GM11168 (cell line): ENCODE measurements around the gene CYSRT1.

Experiments used
- in situ Hi-C: fragments of 300-500 bp; cut with MboI; formaldehyde crosslinking; loops from one replicate; pipeline ENCODE4 v1.12.0; 2022; ENCODE audit warnings: low sequenced_read_pairs; ENCODE audit not compliant: unreplicated experiment

CYSRT1 gene

GRCh38 chr9:137205126-137206069 is 19.6 kb upstream of the CYSRT1 start, which contains the start of the genes NDOR1 and TMEM203:
Gene NDOR1, plus strand, starts transcription at chr9:137205700. Its CDS starts 78 bp downstream, at chr9:137205778.
Gene TMEM203, minus strand, starts transcription at chr9:137205648. Its CDS starts 234 bp downstream, at chr9:137205414.
- in situ Hi-C loops = no loop called here

GRCh38 chr9:137206602-137207001 is 18.4 kb upstream of the CYSRT1 start:
- in situ Hi-C loops = no loop called here

- in situ Hi-C loops = no loop called here
Observed at GRCh38 chr9:137211532-137211931, 13.4 kb upstream of the CYSRT1 start.

GRCh38 chr9:137212520-137212919 is 12.5 kb upstream of the CYSRT1 start:
- in situ Hi-C loops = no loop called here

- in situ Hi-C loops = no loop called here
Observed at GRCh38 chr9:137213160-137214060, 11.6 kb upstream of the CYSRT1 start.

- in situ Hi-C loops = no loop called here
Observed at GRCh38 chr9:137214620-137215019, 10.4 kb upstream of the CYSRT1 start.

- in situ Hi-C loops = no loop called here
Observed at GRCh38 chr9:137215196-137215986, 9.6 kb upstream of the CYSRT1 start.

- in situ Hi-C loops = no loop called here
Observed at GRCh38 chr9:137216188-137216965, 8.6 kb upstream of the CYSRT1 start.

- in situ Hi-C loops = no loop called here
Observed at GRCh38 chr9:137217276-137218211, 7.4 kb upstream of the CYSRT1 start.

GRCh38 chr9:137218212-137218753 is 6.7 kb upstream of the CYSRT1 start:
- in situ Hi-C loops = no loop called here

- in situ Hi-C loops = no loop called here
Observed at GRCh38 chr9:137218754-137219271, 6.2 kb upstream of the CYSRT1 start.

- in situ Hi-C loops = no loop called here
Observed at GRCh38 chr9:137219757-137220316, 5.1 kb upstream of the CYSRT1 start.

- in situ Hi-C loops = no loop called here
Observed at GRCh38 chr9:137220317-137221094, 4.5 kb upstream of the CYSRT1 start.

GRCh38 chr9:137221095-137221505 is 3.9 kb upstream of the CYSRT1 start:
- in situ Hi-C loops = no loop called here

- in situ Hi-C loops = no loop called here
Observed at GRCh38 chr9:137221506-137222111, 3.4 kb upstream of the CYSRT1 start.
